Transverse colon (tissue), 4 donors: ENCODE data around the gene WIPF1. TPM values are rescaled to one million over a fixed set of nuclear protein-coding genes. Genes with fewer than 3 reads are reported as not detected.
A peak's percentile ranks its signal among the peaks of the same experiment; 100 is the strongest.
"Not testable (repeated sequence)": the region's sequence is repeated elsewhere in the genome, so short reads cannot be mapped to it uniquely, and the experiment has no call there.

Experiments used
- DNase-seq: peaks from one replicate; pipeline ENCODE4 v3.0.0-alpha.2; 2019
- H3K27ac ChIP-seq, 4 donors: fragments of 200-600 bp; sonication (generic); 2 replicates each; pipeline ENCODE4 v1.5.1; 2016 to 2018; ENCODE audit warnings: inconsistent platforms in 4 of 4
- H3K27me3 ChIP-seq: fragments of 200-600 bp; sonication (generic); 2 replicates; pipeline ENCODE4 v1.5.1; 2017; ENCODE audit warnings: inconsistent platforms
- H3K36me3 ChIP-seq, 4 donors: fragments of 200-600 bp; sonication (generic); 2 replicates each; pipeline ENCODE4 v1.5.1; 2017 to 2019; ENCODE audit warnings: inconsistent platforms in 4 of 4
- H3K4me1 ChIP-seq, 4 donors: fragments of 200-600 bp; sonication (generic); 2 replicates each; pipeline ENCODE4 v1.5.1; 2017 to 2020; ENCODE audit warnings: inconsistent platforms in 4 of 4
- H3K4me3 ChIP-seq, 4 donors: fragments of 200-600 bp; sonication (generic); 1 replicate in 1 of 4; 2 replicates in 3 of 4; pipeline versions ENCODE4 v1.5.1 to v1.6.1; 2017 to 2019; ENCODE audit warnings: inconsistent platforms in 4 of 4
- H3K9me3 ChIP-seq, 2 donors: fragments of 200-600 bp; sonication (generic); 2 replicates each; pipeline ENCODE4 v1.5.1; 2017 to 2019; ENCODE audit warnings: inconsistent platforms in 2 of 2
- CTCF ChIP-seq, 5 experiments: fragments of 200-600 bp in 3 of 5; fragments of 450-650 bp in 2 of 5; sonication (generic) in 3 of 5; IDR thresholded peaks; 1 replicate in 2 of 5; 2 replicates in 3 of 5; pipeline ENCODE4 v1.5.1; 2016 to 2017; ENCODE audit warnings: antibody characterized with exemption in 5 of 5, inconsistent platforms in 3 of 5, mild to moderate bottlenecking in 2 of 5, moderate library complexity in 1 of 5
- EP300 ChIP-seq: sonication (generic); formaldehyde crosslinking; IDR thresholded peaks from one replicate; pipeline ENCODE4 v1.6.1; 2017; ENCODE audit warnings: antibody characterized with exemption, low read depth
- POLR2A ChIP-seq: fragments of 450-650 bp; IDR thresholded peaks from one replicate; pipeline ENCODE4 v1.6.1; 2016; ENCODE audit warnings: antibody characterized with exemption, mild to moderate bottlenecking, moderate library complexity
- POLR2AphosphoS5 ChIP-seq, 3 donors: sonication (generic); formaldehyde crosslinking; IDR thresholded peaks; one replicate each; pipeline ENCODE4 v1.6.1; 2016; ENCODE audit warnings: antibody characterized with exemption in 3 of 3
- WGBS, 2 donors: methylation state at CpG; one replicate each; pipeline ENCODE4 v1.1.5; 2018; ENCODE audit warnings: low coverage in 1 of 2; 5-methylcytosine and 5-hydroxymethylcytosine counted together
- in situ Hi-C, 4 donors: fragments of 200-750 bp; cut with MboI; loops; one replicate each; pipeline versions ENCODE4 v1.15.0 to v1.15.1; 2017; ENCODE audit warnings: low sequenced_read_pairs in 3 of 4, low pct_ligation_motif_present in 1 of 4, low pct_unique_long_range_greater_than_20kb in 1 of 4
- intact Hi-C: fragments of 100-400 bp; cut with DNase I; formaldehyde crosslinking; loops from one replicate; pipeline ENCODE4 v1.15.1; 2023; ENCODE audit warnings: low total_unique reads
- total RNA-seq, 4 donors: library from RNA; depleted of rRNA; stranded (reverse); fragments of >200 nt; gene quantifications; one replicate each; pipeline ENCODE4 v1.1.0, GENCODE V29; 2016

WIPF1 gene
- total RNA-seq, 4 donors from 2014 or later, result 8.5 to 32.6 (median 16.1) TPM

- Histone ChIP-seq H3K27ac (peak overlapping the region in 2 of 4 donors; percentile 22 to 23), H3K27me3 (no peaks in the 10 kb centered on the region), H3K4me3 (no peak overlapping the region), H3K9me3 (no peaks in the 10 kb centered on the region), H3K36me3 (no peaks in the 10 kb centered on the region), H3K4me1 (peaks cover 0 to 16% (median 0%) of the 10 kb centered on the region in 4 donors)
- TF ChIP-seq EP300 (no peak), CTCF (IDR thresholded peaks at IDR 0.05) (no peak), POLR2AphosphoS5 (IDR thresholded peaks at IDR 0.05) (peak in 2 of 3 donors; percentile 20 to 30)
- WGBS, 2 donors, result 39 to 50% methylated on average over 4 of the region's 4 CpGs
- intact Hi-C loops, result loop anchor here (5.0 kb wide), 1 partner anchor 1938 kb away; no protein-coding TSS in a partner anchor
- in situ Hi-C loops, result no loop called here
- no peak for DNase-seq
Measured at GRCh38 chr2:174554529-174555150, 43.0 kb downstream of the WIPF1 start.

- H3K36me3 ChIP-seq, result no peaks in the 10 kb centered on the region
- peak; percentile 26 for DNase-seq
- no peaks in the 10 kb centered on the region for H3K9me3 ChIP-seq
- in situ Hi-C loops (no loop called here), intact Hi-C loops (no loop called here)
- WGBS, 2 donors, result 60 to 80% methylated on average over 5 of the region's 5 CpGs
- H3K27me3 ChIP-seq, result no peaks in the 10 kb centered on the region
- TF ChIP-seq POLR2AphosphoS5 (IDR thresholded peaks at IDR 0.05) (no peak), EP300 (no peak), POLR2A (no peak), CTCF (IDR thresholded peaks at IDR 0.05) (no peak)
- H3K27ac ChIP-seq, result peak overlapping the region in 3 of 4 donors; percentile 2 to 23 (median 22)
- no peak overlapping the region for H3K4me3 ChIP-seq
- H3K4me1 ChIP-seq, result peaks cover 0 to 16% (median 0%) of the 10 kb centered on the region in 4 donors
Measured at GRCh38 chr2:174553811-174554493, 43.7 kb downstream of the WIPF1 start.

GRCh38 chr2:174552880-174553279 is 44.7 kb downstream of the WIPF1 start:
- DNase-seq, result no peak
- Histone ChIP-seq H3K4me1 (peaks cover 0 to 16% (median 0%) of the 10 kb centered on the region in 4 donors), H3K9me3 (no peaks in the 10 kb centered on the region), H3K27ac (no peak overlapping the region), H3K4me3 (no peak overlapping the region), H3K27me3 (no peaks in the 10 kb centered on the region), H3K36me3 (no peaks in the 10 kb centered on the region)
- intact Hi-C loops, result no loop called here
- WGBS, 2 donors, result 81 to 87% methylated on average over 5 of the region's 5 CpGs
- TF ChIP-seq POLR2A (no peak), POLR2AphosphoS5 (IDR thresholded peaks at IDR 0.05) (no peak), CTCF (IDR thresholded peaks at IDR 0.05) (no peak), EP300 (no peak)
- in situ Hi-C loops, result no loop called here

GRCh38 chr2:174551697-174552096 is 45.9 kb downstream of the WIPF1 start:
- intact Hi-C loops, result no loop called here
- WGBS, 2 donors, result 94 to 100% methylated on average over 2 to 4 of the region's 4 CpGs

GRCh38 chr2:174548646-174549045 is 49.0 kb downstream of the WIPF1 start:
- H3K27ac ChIP-seq, H3K4me1 ChIP-seq, intact Hi-C loops, H3K9me3 ChIP-seq, in situ Hi-C loops, H3K27me3 ChIP-seq, DNase-seq, H3K36me3 ChIP-seq, H3K4me3 ChIP-seq: not testable (repeated sequence)
- 92% methylated on average over 23 of the region's 24 CpGs; no CpG with 5 or more reads in 1 of the 2 donors for WGBS, 2 donors

More at GRCh38 chr2:174551697-174552096, 45.9 kb downstream of the WIPF1 start:
- TF ChIP-seq EP300 (no peak), POLR2A (no peak), CTCF (IDR thresholded peaks at IDR 0.05) (no peak), POLR2AphosphoS5 (IDR thresholded peaks at IDR 0.05) (no peak)
- no peak for DNase-seq
- H3K36me3 ChIP-seq, result no peaks in the 10 kb centered on the region
- H3K4me3 ChIP-seq, result no peak overlapping the region
- no peaks in the 10 kb centered on the region for H3K9me3 ChIP-seq
- H3K27me3 ChIP-seq, result no peaks in the 10 kb centered on the region
- no peak overlapping the region for H3K27ac ChIP-seq
- peaks cover 0 to 16% (median 0%) of the 10 kb centered on the region in 4 donors for H3K4me1 ChIP-seq
- in situ Hi-C loops, result no loop called here

GRCh38 chr2:174548021-174548420 is 49.6 kb downstream of the WIPF1 start:
- H3K27ac ChIP-seq, H3K4me3 ChIP-seq, H3K36me3 ChIP-seq, intact Hi-C loops, H3K4me1 ChIP-seq, H3K9me3 ChIP-seq, H3K27me3 ChIP-seq, in situ Hi-C loops, DNase-seq: not testable (repeated sequence)
- WGBS, 2 donors, result 80 to 92% methylated on average over 1 to 7 of the region's 7 CpGs
